Cerebellar cortex (tissue), 1 donor: ENCODE results near the gene NHLRC3.
A peak's percentile ranks its signal among the peaks of the same experiment; 100 is the strongest.
"Not testable (repeated sequence)": the region's sequence is repeated elsewhere in the genome, so short reads cannot be mapped to it uniquely, and the experiment has no call there.

Source experiments
- DNase-seq: peaks from one replicate; pipeline ENCODE4 v3.0.0-alpha.2; 2015; ENCODE audit warnings: low spot score

The NHLRC3 gene, protein sequence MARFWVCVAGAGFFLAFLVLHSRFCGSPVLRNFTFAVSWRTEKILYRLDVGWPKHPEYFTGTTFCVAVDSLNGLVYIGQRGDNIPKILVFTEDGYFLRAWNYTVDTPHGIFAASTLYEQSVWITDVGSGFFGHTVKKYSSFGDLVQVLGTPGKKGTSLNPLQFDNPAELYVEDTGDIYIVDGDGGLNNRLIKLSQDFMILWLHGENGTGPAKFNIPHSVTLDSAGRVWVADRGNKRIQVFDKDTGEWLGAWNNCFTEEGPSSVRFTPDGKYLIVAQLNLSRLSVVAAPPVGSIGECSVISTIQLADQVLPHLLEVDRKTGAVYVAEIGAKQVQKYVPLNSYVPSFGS

DNA sequence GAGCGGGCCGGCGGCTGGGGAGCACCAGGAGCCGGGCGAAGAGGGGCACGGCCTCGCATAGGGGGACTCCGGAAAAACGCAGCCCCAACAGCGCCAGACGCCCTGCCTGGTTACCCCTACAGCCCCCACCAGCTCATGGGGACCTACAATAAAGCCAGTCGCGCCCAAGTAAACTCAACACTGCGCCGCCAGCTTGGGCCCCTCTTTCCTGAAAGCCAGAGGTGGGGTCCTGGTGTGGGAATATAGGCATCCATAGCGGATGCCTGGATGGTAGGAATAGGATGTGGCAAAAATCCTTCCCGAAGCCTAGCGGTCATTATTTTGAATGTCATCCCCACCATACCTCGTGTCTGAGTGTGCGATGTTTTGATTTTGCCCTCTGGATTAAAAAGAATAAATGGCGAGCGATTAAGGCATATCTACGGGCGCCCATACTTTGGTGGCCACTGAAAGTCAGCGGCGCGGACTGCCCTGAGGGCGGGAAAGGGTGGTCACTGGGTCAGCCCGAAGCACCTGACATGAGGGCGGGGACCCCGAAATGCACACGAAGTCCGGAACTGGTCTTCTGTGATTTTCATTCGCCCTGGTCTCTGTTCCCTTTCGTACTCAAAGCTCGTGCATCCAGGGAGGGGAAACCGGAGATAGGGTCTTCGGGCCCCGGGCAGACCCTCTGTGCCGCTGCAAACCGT, at the start of gene NHLRC3, which contains the start of gene PROSER1:
TSS of gene NHLRC3 (plus strand) at position 577 of the 689 bp plus-strand sequence. CDS start 184 bp downstream, outside the sequence.
TSS of gene PROSER1 (minus strand) at position 210 of the 689 bp plus-strand sequence. CDS start 847 bp downstream, outside the sequence.
- DNase-seq: peak; percentile 92

DNA sequence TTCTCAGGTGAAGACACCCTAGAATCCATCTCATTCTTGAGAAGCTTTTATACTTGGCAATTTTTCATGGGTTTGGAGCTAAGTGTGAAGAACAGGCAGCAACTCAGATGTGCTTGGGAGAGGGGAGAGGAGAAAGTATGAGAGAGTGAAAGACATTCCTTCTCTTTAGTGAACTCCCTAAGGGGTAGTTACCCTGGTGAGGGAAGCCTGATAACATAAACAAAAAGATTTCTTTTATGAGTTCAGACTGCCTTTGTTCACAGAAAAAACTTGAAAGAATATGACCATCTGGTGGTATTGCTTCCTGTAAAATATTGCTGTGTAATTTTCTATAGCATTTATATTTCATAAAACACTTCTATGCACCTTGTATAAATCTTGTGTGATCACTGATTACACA, 47.6 kb upstream of the NHLRC3 start, which contains the start of gene STOML3:
TSS of gene STOML3 (minus strand) at position 139 of the 400 bp plus-strand sequence. CDS start at position 29, 110 bp downstream.
- no peak for DNase-seq

DNA sequence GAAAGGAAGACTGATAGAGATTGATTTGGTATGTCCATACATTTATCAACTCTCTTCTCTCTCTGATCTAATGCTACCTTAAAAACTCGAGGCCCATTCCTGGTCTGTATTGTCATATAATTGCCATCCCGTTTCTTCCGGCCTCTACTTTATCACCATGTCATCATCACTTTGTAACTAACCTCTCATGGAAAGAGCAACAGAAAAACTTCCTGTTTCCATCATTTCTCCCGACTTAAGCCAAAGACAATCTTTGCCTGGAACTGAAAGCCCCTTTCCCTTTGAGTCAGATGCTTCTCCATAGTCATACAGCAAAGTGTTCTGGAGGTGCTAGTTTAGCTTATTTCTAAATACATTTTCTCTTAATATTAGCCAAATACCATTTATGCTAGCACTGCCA, 44.9 kb upstream of the NHLRC3 start:
- DNase-seq: no peak

DNA sequence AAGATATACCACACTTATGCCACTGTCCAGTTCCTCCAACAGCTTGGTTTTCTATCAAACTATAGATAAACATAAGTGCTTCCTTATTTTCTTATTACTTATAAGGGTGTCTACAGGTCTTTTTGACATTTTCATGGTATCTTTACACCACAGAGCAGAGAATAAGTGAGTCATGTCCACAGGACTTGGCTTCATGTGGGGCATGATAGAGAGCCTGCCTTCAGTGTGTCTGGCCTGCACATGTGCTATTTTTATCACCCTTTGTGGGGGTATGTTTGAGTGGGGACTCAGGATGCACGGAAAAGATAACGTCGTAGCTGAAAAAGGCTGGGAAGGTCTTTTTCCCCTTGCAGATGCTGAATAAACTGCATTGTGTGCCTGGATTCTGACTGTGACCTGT, 39.5 kb upstream of the NHLRC3 start:
- no peak for DNase-seq

DNA sequence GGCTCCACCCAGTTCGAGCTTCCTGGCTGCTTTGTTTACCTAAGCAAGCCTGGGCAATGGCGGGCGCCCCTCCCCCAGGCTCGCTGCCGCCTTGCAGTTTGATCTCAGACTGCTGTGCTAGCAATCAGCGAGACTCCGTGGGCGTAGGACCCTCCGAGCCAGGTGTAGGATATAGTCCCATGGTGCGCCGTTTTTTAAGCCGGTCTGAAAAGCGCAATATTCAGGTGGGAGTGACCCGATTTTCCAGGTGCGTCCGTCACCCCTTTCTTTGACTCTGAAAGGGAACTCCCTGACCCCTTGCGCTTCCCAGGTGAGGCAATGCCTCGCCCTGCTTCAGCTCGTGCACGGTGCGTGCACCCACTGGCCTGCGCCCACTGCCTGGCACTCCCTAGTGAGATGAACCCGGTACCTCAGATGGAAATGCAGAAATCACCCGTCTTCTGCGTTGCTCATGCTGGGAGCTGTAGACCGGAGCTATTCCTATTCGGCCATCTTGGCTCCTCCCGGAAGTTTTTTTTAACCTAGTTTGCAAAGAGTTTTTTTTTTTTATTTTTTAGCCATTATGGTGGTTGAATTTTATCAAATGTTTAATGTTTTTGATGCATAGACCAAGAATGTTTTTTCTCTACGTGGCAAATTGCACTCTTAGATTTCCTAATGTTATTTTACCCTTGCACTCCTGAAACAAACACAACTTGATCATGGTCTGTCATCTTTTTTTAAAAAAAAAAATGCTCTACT, 31.7 kb upstream of the NHLRC3 start:
- DNase-seq: not testable (repeated sequence)

DNA sequence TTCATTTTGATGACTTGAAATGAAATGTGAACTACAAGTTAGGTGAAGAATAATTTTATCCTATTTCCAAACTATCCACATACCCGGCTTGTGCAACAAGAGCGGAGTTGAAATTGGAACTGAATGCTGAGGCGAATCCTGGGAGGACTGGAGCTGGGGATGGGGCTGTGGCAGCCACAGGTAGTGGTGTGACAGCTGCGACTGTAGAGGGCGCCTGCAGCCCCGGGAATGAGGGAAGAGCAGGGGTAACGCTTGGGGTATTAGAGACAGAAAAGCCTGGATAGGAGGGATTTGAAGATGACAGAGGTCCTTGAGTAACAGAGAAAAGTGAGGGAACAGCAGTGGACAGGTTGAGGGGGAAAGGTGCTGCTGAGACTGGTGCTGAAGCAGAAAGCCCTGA, 25.6 kb upstream of the NHLRC3 start:
- no peak for DNase-seq

DNA sequence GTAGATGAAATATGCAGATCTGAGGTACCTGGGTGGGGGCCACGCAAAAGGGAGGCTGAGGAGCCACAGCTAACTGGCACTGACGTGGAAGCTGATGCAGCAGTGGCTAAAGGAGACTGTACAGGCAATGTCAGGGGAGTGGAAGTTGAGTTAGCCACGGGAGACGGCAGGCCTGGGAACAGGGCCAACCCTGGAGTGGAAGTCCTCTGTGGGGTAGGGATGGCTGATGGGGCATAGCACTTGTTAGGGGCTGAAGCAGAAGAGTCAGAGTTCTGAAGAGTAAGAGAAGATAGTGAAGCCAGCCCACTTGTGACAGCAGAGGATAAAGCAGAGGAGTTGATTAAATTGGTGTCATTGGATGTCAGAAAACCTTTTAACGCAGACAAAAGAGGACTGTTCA, 24.8 kb upstream of the NHLRC3 start:
- DNase-seq: no peak

DNA sequence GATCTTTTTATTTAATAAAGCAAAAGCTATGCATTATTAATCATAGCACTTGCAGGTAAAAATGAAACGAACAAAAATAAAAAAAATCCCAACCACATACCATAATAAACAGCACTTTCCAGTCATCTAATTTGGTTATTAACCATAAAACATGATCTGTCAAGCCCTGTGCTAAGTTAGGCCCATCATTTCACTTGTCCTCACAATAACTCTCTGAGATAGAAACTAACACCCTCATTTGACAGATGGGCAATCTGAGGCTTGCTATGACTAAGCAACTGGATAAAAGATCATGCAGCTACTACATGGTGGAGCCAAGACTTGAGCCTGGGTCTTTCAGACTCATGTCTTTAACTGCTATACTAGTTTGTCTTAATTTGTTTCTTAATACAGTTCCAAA, 22.2 kb upstream of the NHLRC3 start:
- no peak for DNase-seq

DNA sequence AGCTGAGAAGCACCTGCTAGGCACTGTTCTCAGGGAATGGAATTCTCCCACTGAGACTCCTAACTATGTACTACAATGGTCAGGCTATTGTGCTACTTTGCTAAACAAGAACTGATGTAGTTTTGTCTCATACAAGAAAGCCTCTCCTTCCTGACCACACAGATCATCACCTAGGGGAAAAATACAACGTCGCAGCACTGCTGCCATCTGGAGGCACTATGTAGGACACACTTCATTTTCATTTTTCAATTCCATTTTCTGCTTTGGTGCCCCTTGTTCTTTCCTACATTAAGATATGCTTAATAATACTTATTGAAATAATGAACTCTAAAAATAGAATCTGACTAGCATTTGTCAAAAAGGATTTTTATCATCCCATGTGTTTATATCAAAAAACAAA, 21.5 kb upstream of the NHLRC3 start:
- DNase-seq: peak; percentile 65

DNA sequence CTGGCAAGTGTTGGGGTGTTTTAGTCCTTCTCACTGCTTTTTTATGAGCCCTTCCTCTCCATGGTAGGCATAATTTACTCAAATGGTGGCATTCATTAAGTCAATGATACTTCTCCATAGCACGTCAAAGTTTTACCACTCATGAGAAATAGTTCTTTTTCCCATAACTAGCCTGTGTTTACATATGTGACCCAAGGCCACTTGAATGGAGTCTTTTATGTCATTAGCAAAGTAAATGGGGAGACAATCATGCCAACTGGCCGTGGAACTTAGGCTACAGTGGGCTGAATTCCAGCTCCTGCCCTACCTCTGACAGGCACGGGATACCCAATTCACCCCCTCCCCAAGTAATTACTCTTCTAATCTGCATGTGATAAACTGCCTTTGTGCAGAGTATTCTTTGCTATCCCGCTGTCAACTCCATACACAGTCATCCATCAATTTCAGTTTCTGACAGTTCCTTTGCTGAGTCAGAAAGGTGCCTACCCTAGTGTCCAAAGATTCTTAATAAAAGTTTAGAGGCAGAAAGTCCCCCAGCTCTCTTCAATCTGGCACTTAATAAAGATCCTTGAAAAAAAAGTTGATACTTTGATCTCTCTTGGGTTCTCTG, 17.3 kb upstream of the NHLRC3 start:
- no peak for DNase-seq

DNA sequence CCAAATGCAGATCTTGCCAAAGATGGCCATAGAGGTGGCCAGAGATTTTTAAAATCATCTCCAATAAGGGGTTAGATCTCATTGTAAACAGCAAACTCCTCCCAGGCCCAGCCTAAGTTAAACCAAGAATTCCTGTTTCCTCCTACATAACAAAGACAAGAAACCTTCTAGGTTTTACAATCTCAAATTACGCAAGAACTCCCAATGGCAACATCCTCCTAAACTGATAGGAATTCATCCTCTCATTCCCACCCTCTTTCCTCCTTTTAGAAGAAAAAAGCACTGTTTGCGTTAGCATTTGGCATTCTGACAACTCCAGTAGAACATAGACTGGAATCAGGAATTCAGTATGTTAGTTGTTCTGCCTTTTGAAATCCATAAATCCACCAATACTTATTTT, 14.9 kb upstream of the NHLRC3 start:
- DNase-seq: no peak

DNA sequence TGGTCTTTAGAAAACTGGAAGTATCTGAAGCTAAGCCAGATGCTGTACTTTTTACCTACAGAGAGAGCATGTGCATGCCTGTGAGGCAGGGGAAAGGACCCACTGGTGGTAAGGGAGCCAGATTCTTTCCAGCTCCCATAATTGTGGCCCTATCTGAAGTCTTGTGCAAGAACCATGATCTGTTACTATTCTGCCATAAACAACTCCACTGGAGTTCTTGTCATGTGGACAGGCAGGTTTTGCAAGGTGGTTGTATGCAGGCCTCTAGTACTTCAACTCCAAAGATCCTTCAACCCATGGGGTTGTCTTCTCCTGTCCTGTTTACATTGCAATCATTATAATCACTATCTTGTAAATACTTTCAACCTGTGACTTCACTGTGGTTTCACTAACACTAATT, 14.5 kb upstream of the NHLRC3 start:
- DNase-seq: no peak

DNA sequence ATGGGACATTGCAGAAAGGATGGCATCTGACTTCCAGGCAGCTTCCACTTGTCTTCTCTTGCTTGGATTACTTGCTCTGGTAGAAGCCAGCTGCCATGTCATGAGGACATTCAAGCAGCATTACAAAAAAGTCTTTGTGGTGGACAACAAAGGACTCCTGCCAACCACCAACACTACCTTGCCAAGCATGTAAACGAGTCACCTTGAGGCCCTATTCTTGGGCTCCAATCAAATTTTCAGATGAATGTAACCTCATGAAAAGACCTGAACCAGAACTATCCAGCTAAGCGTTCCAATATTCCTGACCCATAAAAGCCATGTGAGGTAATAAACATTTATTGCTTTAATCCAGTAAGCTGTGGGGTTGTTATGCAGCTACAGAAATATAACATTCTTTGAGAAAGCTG, 12.8 kb upstream of the NHLRC3 start:
- no peak for DNase-seq

DNA sequence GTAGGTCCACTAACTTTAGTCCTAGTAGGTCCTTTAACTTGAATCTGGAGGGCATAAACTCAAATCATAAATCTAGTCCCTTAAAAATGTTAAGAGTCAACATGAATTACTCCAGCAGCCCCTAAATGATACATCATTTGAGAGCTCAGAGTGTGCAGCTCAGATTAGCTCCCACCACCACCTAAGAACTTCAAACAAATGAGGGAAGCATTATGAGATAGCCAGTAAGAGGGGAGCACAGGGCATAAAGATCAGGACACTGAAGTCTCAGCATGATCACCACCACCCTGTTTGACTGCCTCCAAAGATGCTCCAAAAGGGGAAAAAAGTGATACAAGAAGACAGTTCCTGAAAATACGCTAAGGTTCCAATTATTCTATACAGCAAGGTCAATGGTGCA, 6.1 kb upstream of the NHLRC3 start:
- no peak for DNase-seq

DNA sequence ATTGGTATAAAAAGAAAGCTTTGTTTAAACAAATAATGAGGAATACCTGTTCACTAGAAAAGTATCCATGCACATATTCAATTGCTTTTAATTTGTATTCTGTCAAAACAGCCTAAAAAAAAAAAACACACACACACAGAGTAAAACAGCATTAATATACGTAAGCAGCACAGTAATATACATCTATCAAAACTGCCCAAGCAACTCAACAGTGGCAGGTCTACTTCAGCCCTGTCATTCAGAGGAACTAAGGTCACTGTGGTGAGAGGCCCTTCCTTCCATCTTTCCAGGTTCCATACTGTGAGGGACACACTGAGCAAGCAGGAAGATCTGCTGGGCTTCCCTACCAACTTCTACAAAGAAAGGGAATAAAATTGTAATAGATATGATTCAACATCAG, 4.2 kb upstream of the NHLRC3 start:
- DNase-seq: no peak

DNA sequence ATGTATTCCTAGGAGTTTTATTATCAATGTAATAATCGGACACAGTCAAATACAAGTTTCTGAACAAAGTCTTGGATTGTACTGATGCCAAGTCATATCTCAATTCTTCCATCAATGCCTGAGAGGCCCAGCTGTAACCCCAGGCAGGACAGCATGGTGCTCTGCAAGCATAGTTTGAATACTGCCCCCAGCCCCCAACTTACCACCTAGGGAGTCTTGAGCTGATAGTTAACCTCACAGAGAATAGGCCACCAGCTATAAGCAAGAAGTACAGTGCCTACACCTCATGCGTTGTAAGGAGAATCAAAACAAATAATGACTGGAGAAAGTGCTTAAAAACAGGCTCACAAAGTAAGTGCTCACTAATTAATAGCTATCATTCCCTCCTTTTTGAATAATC, 3.1 kb upstream of the NHLRC3 start:
- DNase-seq: no peak

DNA sequence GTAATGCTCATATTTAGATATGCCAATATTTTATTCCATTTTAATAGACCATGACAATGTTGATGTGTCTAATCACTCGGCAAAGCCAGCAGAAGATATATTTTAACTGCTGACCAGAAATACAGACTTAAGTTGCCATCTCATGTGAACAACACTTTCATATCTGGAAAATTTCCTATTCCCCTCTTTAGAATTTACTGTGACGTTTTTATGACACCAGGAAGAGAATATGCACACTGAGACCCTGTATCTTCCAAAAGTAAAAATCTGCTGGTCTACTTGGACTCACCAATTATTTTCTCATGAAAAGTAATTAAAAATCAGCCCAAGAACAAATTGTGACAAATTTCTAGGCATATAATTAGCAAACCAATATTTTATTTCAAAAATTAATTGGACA, 2.5 kb upstream of the NHLRC3 start:
- DNase-seq: no peak

DNA sequence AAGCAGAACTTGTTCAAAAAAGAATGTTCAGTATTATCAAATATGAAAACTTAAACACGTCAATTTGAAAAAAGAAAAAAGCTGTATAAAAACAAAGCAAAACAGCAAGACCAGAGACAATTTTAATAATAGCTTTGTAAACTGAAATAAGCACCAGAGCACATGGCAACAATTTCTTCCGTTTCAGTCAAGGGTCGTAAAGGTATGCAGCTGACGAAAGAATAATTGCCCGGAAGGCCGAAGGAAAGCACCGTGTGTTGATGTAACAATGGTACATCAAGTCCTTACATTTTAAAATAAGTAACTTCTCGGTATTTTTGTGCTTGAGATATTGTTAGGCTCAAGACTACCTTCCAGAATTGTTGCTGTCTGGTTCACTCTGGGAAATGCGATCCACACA, 2.0 kb upstream of the NHLRC3 start:
- no peak for DNase-seq

DNA sequence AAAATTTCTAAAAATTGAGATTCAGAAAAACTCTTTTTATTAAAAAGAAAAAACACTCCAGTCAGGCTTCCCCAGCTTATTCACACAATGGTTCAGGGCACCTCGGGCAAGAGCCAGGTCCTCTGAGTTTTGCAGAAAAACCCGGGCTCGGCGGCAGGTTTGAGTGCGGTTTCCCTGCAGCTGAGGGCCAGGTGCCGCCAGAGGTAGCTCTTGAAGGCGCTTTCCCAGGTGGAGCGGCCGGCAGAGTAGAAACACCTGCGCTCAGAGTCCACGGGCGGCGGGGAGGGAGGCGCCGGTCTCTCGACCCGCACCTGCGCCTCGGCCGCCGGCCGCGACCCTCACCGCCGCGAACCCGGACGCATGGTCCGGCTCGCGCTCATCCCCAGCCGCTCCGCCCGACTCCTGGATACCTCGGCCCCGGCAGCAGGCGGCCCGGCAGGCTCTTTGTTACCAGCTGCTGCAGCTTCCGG, 811 bp upstream of the NHLRC3 start:
- DNase-seq: no peak

DNA sequence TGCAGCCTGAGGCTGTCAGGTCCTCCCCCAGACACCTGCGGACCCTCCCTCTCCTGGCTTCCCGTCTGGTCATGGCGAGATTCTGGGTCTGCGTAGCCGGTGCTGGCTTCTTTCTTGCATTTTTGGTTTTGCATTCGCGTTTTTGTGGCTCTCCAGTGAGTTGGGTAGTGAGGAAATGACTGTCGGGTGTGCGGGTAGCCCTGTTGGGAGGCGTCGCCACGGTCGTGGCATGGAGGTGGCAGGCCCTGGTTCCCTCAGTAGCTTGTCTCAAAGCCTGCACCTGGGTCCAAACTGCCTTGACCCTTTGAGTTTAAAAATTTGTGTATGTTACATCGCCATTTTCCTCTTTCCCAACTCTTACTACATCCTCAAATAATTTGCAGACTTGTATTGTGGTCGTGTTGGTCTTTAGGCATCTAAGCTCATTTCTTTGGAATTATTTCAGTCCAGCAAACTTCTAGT, 344 bp downstream of the NHLRC3 start:
- DNase-seq: no peak

DNA sequence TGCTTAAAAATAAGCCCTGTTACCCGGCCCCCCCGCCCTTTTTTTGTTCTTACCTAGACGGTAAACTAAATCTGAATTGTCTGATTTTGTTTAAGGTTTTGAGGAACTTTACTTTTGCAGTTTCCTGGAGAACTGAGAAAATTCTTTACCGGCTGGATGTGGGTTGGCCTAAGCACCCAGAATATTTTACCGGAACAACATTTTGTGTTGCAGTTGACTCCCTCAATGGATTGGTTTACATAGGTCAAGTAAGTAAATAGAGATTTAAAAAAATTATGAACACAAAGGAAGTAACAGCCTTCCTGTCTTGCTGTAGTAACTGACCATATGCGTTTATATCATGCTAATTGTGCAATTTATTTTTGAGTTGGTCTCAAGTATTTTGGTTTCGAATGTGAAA, 785 bp downstream of the NHLRC3 start:
- no peak for DNase-seq

DNA sequence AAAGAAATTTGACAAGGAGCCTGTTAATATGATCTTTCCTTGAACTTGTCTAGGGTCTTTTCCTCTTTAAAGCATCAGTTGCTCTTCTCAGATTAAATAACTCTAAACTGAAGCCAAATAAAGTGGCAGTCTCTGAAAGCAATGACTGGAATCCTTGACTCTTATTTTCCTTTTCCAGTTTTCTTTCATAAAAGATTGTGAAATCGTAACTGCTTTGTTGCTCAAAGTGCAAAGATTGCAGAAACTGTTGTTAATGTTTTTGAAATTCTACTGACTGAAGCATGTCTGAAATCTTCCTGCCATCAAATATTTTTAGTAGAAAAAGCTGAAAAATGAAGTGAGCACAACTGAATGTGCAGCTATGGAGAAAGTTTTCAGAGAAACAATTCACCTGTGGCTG, 1.9 kb downstream of the NHLRC3 start:
- DNase-seq: no peak
